HG03280 (cell line): Measurements from ENCODE around the gene ZNF419.
A peak's percentile ranks its signal among the peaks of the same experiment; 100 is the strongest.

Source experiments
- ATAC-seq: cut with Tn5 transposase; IDR thresholded peaks from one replicate; pipeline ENCODE4 v1.9.1; 2021; ENCODE audit warnings: mild to moderate bottlenecking, moderate library complexity; ENCODE audit not compliant: unreplicated experiment

The ZNF419 gene

GRCh38 chr19:57527136-57527881 lies 39.8 kb downstream of the ZNF419 start, which contains the start of gene ZNF549:
ZNF549 (plus strand) TSS chr19:57527356; CDS start chr19:57527574, 218 bp downstream.
- peak; percentile 99 for ATAC-seq

DNA sequence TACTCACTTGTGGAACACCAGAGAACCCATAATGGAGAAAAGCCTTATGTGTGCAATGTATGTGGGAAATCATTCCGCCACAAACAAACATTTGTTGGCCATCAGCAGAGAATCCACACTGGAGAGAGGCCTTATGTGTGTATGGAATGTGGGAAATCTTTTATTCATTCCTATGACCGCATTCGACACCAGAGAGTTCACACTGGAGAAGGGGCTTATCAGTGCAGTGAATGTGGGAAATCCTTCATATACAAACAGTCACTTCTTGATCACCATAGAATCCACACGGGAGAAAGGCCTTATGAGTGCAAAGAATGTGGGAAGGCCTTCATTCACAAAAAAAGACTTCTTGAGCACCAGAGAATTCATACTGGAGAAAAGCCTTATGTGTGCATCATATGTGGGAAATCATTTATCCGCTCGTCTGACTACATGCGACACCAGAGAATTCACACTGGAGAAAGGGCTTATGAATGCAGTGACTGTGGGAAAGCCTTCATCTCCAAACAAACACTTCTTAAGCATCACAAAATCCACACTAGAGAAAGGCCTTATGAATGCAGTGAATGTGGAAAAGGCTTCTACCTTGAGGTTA lies 50.5 kb downstream of the ZNF419 start:
- no peak for ATAC-seq
